HCT116 (cell line): Measurements from ENCODE around the gene ZNF512. TPM values are rescaled to one million over a fixed set of nuclear protein-coding genes. Genes with fewer than 3 reads are reported as not detected.

Experiments used
- ATAC-seq: fragments of 200-7000 bp; cut with Tn5 transposase; 2 replicates; pipeline ENCODE4 v1.9.1; 2020; ENCODE audit warnings: mild to moderate bottlenecking, moderate library complexity
- BruUV-seq: library from RNA; stranded (reverse); fragments of 400-500 nt; replicated peaks from 2 replicates; lab custom pipeline; 2021; lab: Mats Ljungman, UMichigan
- CTCF ChIA-PET: fragments of 300-600 bp; sonication (Branson Sonifier 250); formaldehyde crosslinking; loops from one replicate; lab custom pipeline; 2021; ENCODE audit warnings: antibody characterized with exemption; lab: Charles Lee
- POLR2A ChIA-PET: fragments of 300-600, 350-600 bp; sonication (Branson Sonifier 250); formaldehyde crosslinking; loops from one replicate; lab custom pipeline; 2021; ENCODE audit warnings: antibody characterized with exemption; lab: Charles Lee
- RAD21 ChIA-PET, 2 experiments: fragments of 300-600 bp; sonication (Branson Sonifier 250); formaldehyde crosslinking; loops; one replicate each; lab custom pipeline; 2023; ENCODE audit warnings: low total read pairs in 2 of 2; ENCODE audit not compliant: uncharacterized antibody in 2 of 2, unreplicated experiment in 2 of 2, low non-redundant PET in 1 of 2; lab: Charles Lee
- DNase-seq: peaks from one replicate; pipeline ENCODE4 v3.0.0-alpha.2; 2010; ENCODE audit warnings: low read depth, low spot score
- H2AFZ ChIP-seq: fragments of 200-600 bp; shearing (Covaris generic), sonication (generic); 2 replicates; pipeline ENCODE4 v1.6.1; 2017; ENCODE audit warnings: low read depth, mixed run types, mixed read lengths, antibody characterized with exemption, low read length; ENCODE audit not compliant: poor library complexity, severe bottlenecking
- H3K27ac ChIP-seq: 2 replicates; pipeline ENCODE4 v1.5.1; 2012; ENCODE audit warnings: low read depth, low read length
- H3K27me3 ChIP-seq: fragments of 200-600 bp; sonication (generic); 2 replicates; pipeline ENCODE4 v1.6.1; 2016; ENCODE audit warnings: mixed run types, low read length, mixed read lengths; ENCODE audit not compliant: insufficient read depth
- H3K36me3 ChIP-seq, 2 experiments: fragments of 200-500 bp in 1 of 2; fragments of 200-600 bp in 1 of 2; sonication (Bioruptor generic) in 1 of 2; sonication (generic) in 1 of 2; 2 replicates each; pipeline versions ENCODE4 v1.5.1 to v1.6.1; 2014 to 2016; ENCODE audit warnings: low read length in 2 of 2, inconsistent platforms in 1 of 2, mixed read lengths in 1 of 2, mixed run types in 1 of 2; ENCODE audit not compliant: insufficient read depth in 2 of 2, control insufficient read depth in 1 of 2
- H3K4me1 ChIP-seq, 2 experiments: fragments of 200-600 bp in 1 of 2; sonication (generic) in 1 of 2; 2 replicates each; pipeline versions ENCODE4 v1.5.1 to v1.6.1; 2012 to 2017; ENCODE audit warnings: low read length in 2 of 2, inconsistent platforms in 1 of 2, mild to moderate bottlenecking in 1 of 2, mixed read lengths in 1 of 2, mixed run types in 1 of 2, moderate library complexity in 1 of 2; ENCODE audit not compliant: insufficient read depth in 2 of 2, control insufficient read depth in 1 of 2
- H3K4me2 ChIP-seq: fragments of 200-600 bp; sonication (generic); 2 replicates; pipeline ENCODE4 v1.6.1; 2017; ENCODE audit warnings: mixed run types, low read length, mixed read lengths
- H3K4me3 ChIP-seq, 2 experiments: fragments of 200-600 bp in 1 of 2; sonication (generic) in 1 of 2; replicated peaks in 1 of 2; 2 replicates each; pipeline ENCODE4 v1.5.1; 2011 to 2016; ENCODE audit warnings: low read length in 2 of 2, control low read depth in 1 of 2, low read depth in 1 of 2, mild to moderate bottlenecking in 1 of 2, mixed read lengths in 1 of 2, mixed run types in 1 of 2
- H3K79me2 ChIP-seq: fragments of 200-600 bp; sonication (generic); 2 replicates; pipeline ENCODE4 v1.6.1; 2017; ENCODE audit warnings: mild to moderate bottlenecking, mixed run types, low read length, moderate library complexity, mixed read lengths; ENCODE audit not compliant: insufficient read depth
- H3K9ac ChIP-seq: fragments of 200-600 bp; sonication (generic); 2 replicates; pipeline ENCODE4 v1.6.1; 2016; ENCODE audit warnings: low read length, mixed read lengths
- H3K9me2 ChIP-seq: fragments of 200-600 bp; sonication (generic), shearing (Covaris generic); 2 replicates; pipeline ENCODE4 v1.6.1; 2017; ENCODE audit warnings: mixed run types, mild to moderate bottlenecking, moderate library complexity; ENCODE audit not compliant: insufficient read depth
- H3K9me3 ChIP-seq, 2 experiments: fragments of 200-500 bp in 1 of 2; fragments of 200-600 bp in 1 of 2; sonication (Bioruptor generic) in 1 of 2; sonication (generic) in 1 of 2; 2 replicates each; pipeline ENCODE4 v1.6.1; 2014 to 2017; ENCODE audit warnings: low read length in 2 of 2, mixed read lengths in 2 of 2, inconsistent platforms in 1 of 2, low read depth in 1 of 2, mild to moderate bottlenecking in 1 of 2, mixed run types in 1 of 2, moderate library complexity in 1 of 2; ENCODE audit not compliant: control insufficient read depth in 1 of 2, insufficient read depth in 1 of 2
- H4K20me1 ChIP-seq: fragments of 200-600 bp; sonication (generic), shearing (Covaris generic); 2 replicates; pipeline ENCODE4 v1.6.1; 2017; ENCODE audit warnings: mixed run types, mild to moderate bottlenecking, moderate library complexity; ENCODE audit not compliant: insufficient read depth
- CEBPB ChIP-seq: IDR thresholded peaks from 2 replicates; pipeline ENCODE4 v1.6.1; 2012; ENCODE audit warnings: low read depth
- EZH2phosphoT487 ChIP-seq: fragments of 200-600 bp; IDR thresholded peaks from 2 replicates; pipeline ENCODE4 v1.6.1; 2018; ENCODE audit warnings: antibody characterized with exemption, borderline replicate concordance
- FOSL1 ChIP-seq: IDR thresholded peaks from 2 replicates; pipeline ENCODE4 v1.6.1; 2012; ENCODE audit warnings: low read depth
- POLR2AphosphoS5 ChIP-seq: IDR thresholded peaks from 2 replicates; pipeline ENCODE4 v1.6.1; 2011; ENCODE audit warnings: mild to moderate bottlenecking, low read depth, low read length, moderate library complexity
- SP1 ChIP-seq: IDR thresholded peaks from 2 replicates; pipeline ENCODE4 v1.6.1; 2012; ENCODE audit warnings: low read depth
- ZFX ChIP-seq: fragments of 450-650 bp; IDR thresholded peaks from 2 replicates; pipeline ENCODE4 v1.6.1; 2017
- ZNF274 ChIP-seq: fragments of 200-500 bp; sonication (Bioruptor generic); IDR thresholded peaks from 2 replicates; pipeline ENCODE4 v1.6.1; 2014; ENCODE audit warnings: mild to moderate bottlenecking, low read depth, low read length, inconsistent platforms
- intact Hi-C: fragments of 100-400 bp; cut with micrococcal nuclease; formaldehyde crosslinking; loops from 2 replicates; pipeline ENCODE4 v1.10.0; 2022
- total RNA-seq: library from RNA; stranded (reverse); gene quantifications from one replicate; pipeline ENCODE4 v1.2.1, GENCODE V29; 2021; ENCODE audit not compliant: unreplicated experiment
- TF ChIP-seq, protein P1 (sequence below): IDR thresholded peaks from 2 replicates; pipeline ENCODE4 v1.6.1; 2012; ENCODE audit warnings: low read depth
- TF ChIP-seq, protein P2 (sequence below), 3 experiments: fragments of 200-600 bp in 1 of 3; sonication (generic) in 1 of 3; IDR thresholded peaks in 2 of 3; conservative IDR thresholded peaks in 1 of 3; 2 replicates each; pipeline ENCODE4 v1.5.1; 2012 to 2017; ENCODE audit warnings: low read depth in 2 of 3, low read length in 2 of 3, antibody characterized with exemption in 1 of 3, borderline replicate concordance in 1 of 3, control low read depth in 1 of 3, mild to moderate bottlenecking in 1 of 3, mixed read lengths in 1 of 3, mixed run types in 1 of 3, moderate library complexity in 1 of 3; ENCODE audit not compliant: insufficient read depth in 1 of 3

Gene ZNF512
- total RNA-seq, 1 experiment from 2014 or later = 33.0 TPM

DNA sequence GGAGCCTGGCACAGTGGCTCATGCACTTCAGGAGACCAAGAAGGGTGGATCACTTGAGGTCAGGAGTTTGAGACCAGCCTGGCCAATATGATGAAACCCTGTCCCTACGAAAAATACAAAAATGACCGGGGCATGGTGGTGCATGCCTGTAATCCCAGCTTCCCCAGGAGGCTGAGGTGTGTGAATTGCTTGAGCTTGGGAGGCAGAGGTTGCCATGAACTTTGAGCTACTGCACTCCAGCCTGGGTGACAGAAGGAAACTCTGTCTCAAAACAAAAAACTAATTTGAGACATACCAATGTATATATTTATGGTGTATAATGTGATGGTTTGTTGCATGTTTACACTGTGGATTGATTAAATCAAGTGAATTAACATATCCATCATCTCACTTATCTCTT is 21.8 kb upstream of the ZNF512 start:
- BruUV-seq = no TSS peak
- Histone ChIP-seq H3K27me3 (peaks cover 5% of the 10 kb centered on the region; the same call in 1 of the 2 replicates), H2AFZ (no peak overlapping the region), H3K4me2 (no peak overlapping the region), H3K9ac (no peak overlapping the region), H3K4me1 (no peaks in the 10 kb centered on the region), H3K9me3 (no peaks in the 10 kb centered on the region), H3K27ac (no peak overlapping the region), H3K4me3 (no peak overlapping the region), H3K9me2 (no peaks in the 10 kb centered on the region), H3K79me2 (no peaks in the 10 kb centered on the region), H4K20me1 (no peaks in the 10 kb centered on the region), H3K36me3 (no peaks in the 10 kb centered on the region)
- ChIA-PET POLR2A (no interaction called here), RAD21 (no interaction called here), CTCF (no interaction called here)
- TF ChIP-seq ZFX = no peak
- TF ChIP-seq EZH2phosphoT487 = no peak
- TF ChIP-seq POLR2AphosphoS5 = no peak
- no peak for TF ChIP-seq FOSL1
- no peak for TF ChIP-seq ZNF274
- no peak for TF ChIP-seq CEBPB
- TF ChIP-seq, protein P1, sequence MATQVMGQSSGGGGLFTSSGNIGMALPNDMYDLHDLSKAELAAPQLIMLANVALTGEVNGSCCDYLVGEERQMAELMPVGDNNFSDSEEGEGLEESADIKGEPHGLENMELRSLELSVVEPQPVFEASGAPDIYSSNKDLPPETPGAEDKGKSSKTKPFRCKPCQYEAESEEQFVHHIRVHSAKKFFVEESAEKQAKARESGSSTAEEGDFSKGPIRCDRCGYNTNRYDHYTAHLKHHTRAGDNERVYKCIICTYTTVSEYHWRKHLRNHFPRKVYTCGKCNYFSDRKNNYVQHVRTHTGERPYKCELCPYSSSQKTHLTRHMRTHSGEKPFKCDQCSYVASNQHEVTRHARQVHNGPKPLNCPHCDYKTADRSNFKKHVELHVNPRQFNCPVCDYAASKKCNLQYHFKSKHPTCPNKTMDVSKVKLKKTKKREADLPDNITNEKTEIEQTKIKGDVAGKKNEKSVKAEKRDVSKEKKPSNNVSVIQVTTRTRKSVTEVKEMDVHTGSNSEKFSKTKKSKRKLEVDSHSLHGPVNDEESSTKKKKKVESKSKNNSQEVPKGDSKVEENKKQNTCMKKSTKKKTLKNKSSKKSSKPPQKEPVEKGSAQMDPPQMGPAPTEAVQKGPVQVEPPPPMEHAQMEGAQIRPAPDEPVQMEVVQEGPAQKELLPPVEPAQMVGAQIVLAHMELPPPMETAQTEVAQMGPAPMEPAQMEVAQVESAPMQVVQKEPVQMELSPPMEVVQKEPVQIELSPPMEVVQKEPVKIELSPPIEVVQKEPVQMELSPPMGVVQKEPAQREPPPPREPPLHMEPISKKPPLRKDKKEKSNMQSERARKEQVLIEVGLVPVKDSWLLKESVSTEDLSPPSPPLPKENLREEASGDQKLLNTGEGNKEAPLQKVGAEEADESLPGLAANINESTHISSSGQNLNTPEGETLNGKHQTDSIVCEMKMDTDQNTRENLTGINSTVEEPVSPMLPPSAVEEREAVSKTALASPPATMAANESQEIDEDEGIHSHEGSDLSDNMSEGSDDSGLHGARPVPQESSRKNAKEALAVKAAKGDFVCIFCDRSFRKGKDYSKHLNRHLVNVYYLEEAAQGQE = no peak
- TF ChIP-seq, protein P2, sequence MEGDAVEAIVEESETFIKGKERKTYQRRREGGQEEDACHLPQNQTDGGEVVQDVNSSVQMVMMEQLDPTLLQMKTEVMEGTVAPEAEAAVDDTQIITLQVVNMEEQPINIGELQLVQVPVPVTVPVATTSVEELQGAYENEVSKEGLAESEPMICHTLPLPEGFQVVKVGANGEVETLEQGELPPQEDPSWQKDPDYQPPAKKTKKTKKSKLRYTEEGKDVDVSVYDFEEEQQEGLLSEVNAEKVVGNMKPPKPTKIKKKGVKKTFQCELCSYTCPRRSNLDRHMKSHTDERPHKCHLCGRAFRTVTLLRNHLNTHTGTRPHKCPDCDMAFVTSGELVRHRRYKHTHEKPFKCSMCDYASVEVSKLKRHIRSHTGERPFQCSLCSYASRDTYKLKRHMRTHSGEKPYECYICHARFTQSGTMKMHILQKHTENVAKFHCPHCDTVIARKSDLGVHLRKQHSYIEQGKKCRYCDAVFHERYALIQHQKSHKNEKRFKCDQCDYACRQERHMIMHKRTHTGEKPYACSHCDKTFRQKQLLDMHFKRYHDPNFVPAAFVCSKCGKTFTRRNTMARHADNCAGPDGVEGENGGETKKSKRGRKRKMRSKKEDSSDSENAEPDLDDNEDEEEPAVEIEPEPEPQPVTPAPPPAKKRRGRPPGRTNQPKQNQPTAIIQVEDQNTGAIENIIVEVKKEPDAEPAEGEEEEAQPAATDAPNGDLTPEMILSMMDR (IDR thresholded peaks at IDR 0.05 in 2 of 3, conservative IDR thresholded peaks at IDR 0.05 in 1 of 3; ENCODE audit: borderline replicate concordance in 1 of 3, insufficient read depth in 1 of 3, low read depth in 2 of 3, low read length in 2 of 3) = no peak
- TF ChIP-seq SP1 = no peak
- DNase-seq (no peak), ATAC-seq (no peak)
- intact Hi-C loops = no loop called here
